Activated naive CD8-positive, alpha-beta T cell treated with anti-CD3 and anti-CD28 coated beads for 36 hours (primary cell): Measurements from ENCODE around the gene RACK1. TPM values are rescaled to one million over a fixed set of nuclear protein-coding genes. Genes with fewer than 3 reads are reported as not detected.
"Not testable (repeated sequence)": the region's sequence is repeated elsewhere in the genome, so short reads cannot be mapped to it uniquely, and the experiment has no call there.

Experiments
- DNase-seq: peaks from one replicate; pipeline ENCODE4 v3.0.0; 2021
- H3K27ac Mint-ChIP-seq: one replicate; pipeline ENCODE4 v1.8.0; 2022; ENCODE audit warnings: mild to moderate bottlenecking, moderate library complexity, mixed read lengths
- H3K27me3 Mint-ChIP-seq: one replicate; pipeline ENCODE4 v1.8.0; 2022; ENCODE audit warnings: mild to moderate bottlenecking, mixed read lengths
- H3K36me3 Mint-ChIP-seq: one replicate; pipeline ENCODE4 v1.8.0; 2021; ENCODE audit warnings: mild to moderate bottlenecking, mixed read lengths
- H3K4me1 Mint-ChIP-seq: one replicate; pipeline ENCODE4 v1.8.0; 2021; ENCODE audit warnings: mixed read lengths
- H3K4me3 Mint-ChIP-seq: one replicate; pipeline ENCODE4 v1.8.0; 2022; ENCODE audit warnings: mild to moderate bottlenecking, moderate library complexity, mixed read lengths
- H3K9me3 Mint-ChIP-seq: one replicate; pipeline ENCODE4 v1.8.0; 2022; ENCODE audit warnings: mixed read lengths
- total RNA-seq, 2 experiments: library from RNA; stranded (reverse); gene quantifications; one replicate each; pipeline ENCODE4 v1.2.3, GENCODE V29; 2021

The RACK1 gene
- total RNA-seq, 2 experiments from 2014 or later, result 2,517 to 2,594 TPM

- H3K4me3 Mint-ChIP-seq, result peak overlapping the region; percentile 83
- peaks cover 2% of the 10 kb centered on the region for H3K9me3 Mint-ChIP-seq
- peaks cover 8% of the 10 kb centered on the region for H3K27me3 Mint-ChIP-seq
- DNase-seq, result peak; percentile 26
- peaks cover 3% of the 10 kb centered on the region for H3K36me3 Mint-ChIP-seq
- H3K27ac Mint-ChIP-seq, result peak overlapping the region; percentile 78
- H3K4me1 Mint-ChIP-seq, result peaks cover 33% of the 10 kb centered on the region
Observed at GRCh38 chr5:181215997-181216989, 27.4 kb downstream of the RACK1 start.

GRCh38 chr5:181214249-181214648, 29.5 kb downstream of the RACK1 start:
- peaks cover 23% of the 10 kb centered on the region for H3K4me1 Mint-ChIP-seq
- not testable (repeated sequence) for H3K9me3 Mint-ChIP-seq, H3K4me3 Mint-ChIP-seq, H3K27me3 Mint-ChIP-seq, H3K36me3 Mint-ChIP-seq, DNase-seq, H3K27ac Mint-ChIP-seq

- Mint-ChIP-seq H3K9me3 (no peaks in the 10 kb centered on the region), H3K4me1 (peaks cover 19% of the 10 kb centered on the region), H3K27ac (no peak overlapping the region), H3K36me3 (no peaks in the 10 kb centered on the region), H3K4me3 (no peak overlapping the region), H3K27me3 (peaks cover under 1% of the 10 kb centered on the region)
- no peak for DNase-seq
Observed at GRCh38 chr5:181212934-181213333, 30.8 kb downstream of the RACK1 start.

DNA sequence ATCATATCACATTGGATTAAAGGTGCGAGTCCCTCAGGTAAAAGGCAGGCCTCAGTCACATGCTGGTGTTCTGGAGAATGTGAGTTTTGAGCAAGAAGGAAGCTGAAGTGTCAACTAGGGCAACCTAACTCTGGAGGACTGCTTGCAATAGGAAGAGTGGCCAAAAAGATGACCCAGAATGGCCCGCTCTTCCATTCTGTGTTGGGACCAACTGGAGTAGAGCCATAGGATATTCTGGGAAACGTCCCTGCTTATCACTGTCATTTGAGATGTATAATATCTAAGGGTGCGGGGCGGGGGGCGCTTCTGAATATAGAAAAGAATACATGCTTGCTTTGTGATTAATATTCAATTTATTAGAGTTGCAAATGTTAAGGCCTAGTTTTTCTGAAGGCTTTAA, 31.6 kb downstream of the RACK1 start:
- Mint-ChIP-seq H3K4me1 (peaks cover 22% of the 10 kb centered on the region), H3K9me3 (peaks cover 3% of the 10 kb centered on the region), H3K4me3 (no peak overlapping the region), H3K27me3 (peaks cover 6% of the 10 kb centered on the region), H3K36me3 (peaks cover 4% of the 10 kb centered on the region), H3K27ac (no peak overlapping the region)
- no peak for DNase-seq

- no peak for DNase-seq
- peaks cover 14% of the 10 kb centered on the region for H3K27me3 Mint-ChIP-seq
- H3K4me3 Mint-ChIP-seq, result no peak overlapping the region
- peaks cover 25% of the 10 kb centered on the region for H3K4me1 Mint-ChIP-seq
- no peak overlapping the region for H3K27ac Mint-ChIP-seq
- peaks cover 3% of the 10 kb centered on the region for H3K9me3 Mint-ChIP-seq
- peaks cover 8% of the 10 kb centered on the region for H3K36me3 Mint-ChIP-seq
Observed at GRCh38 chr5:181211208-181211607, 32.5 kb downstream of the RACK1 start.

GRCh38 chr5:181210698-181211097, 33.0 kb downstream of the RACK1 start:
- peaks cover 27% of the 10 kb centered on the region for H3K4me1 Mint-ChIP-seq
- H3K9me3 Mint-ChIP-seq, H3K27ac Mint-ChIP-seq, H3K4me3 Mint-ChIP-seq, DNase-seq, H3K36me3 Mint-ChIP-seq: not testable (repeated sequence)
- H3K27me3 Mint-ChIP-seq, result peaks cover 19% of the 10 kb centered on the region

GRCh38 chr5:181210148-181210547, 33.6 kb downstream of the RACK1 start:
- H3K27ac Mint-ChIP-seq, result not testable (repeated sequence)

GRCh38 chr5:181209006-181209405, 34.7 kb downstream of the RACK1 start:
- DNase-seq, H3K9me3 Mint-ChIP-seq, H3K36me3 Mint-ChIP-seq, H3K27ac Mint-ChIP-seq, H3K4me3 Mint-ChIP-seq: not testable (repeated sequence)
- peaks cover 30% of the 10 kb centered on the region for H3K4me1 Mint-ChIP-seq
- peaks cover 26% of the 10 kb centered on the region for H3K27me3 Mint-ChIP-seq

More at GRCh38 chr5:181210148-181210547, 33.6 kb downstream of the RACK1 start:
- peaks cover 23% of the 10 kb centered on the region for H3K27me3 Mint-ChIP-seq
- H3K9me3 Mint-ChIP-seq, DNase-seq, H3K4me3 Mint-ChIP-seq, H3K36me3 Mint-ChIP-seq: not testable (repeated sequence)
- H3K4me1 Mint-ChIP-seq, result peaks cover 30% of the 10 kb centered on the region

GRCh38 chr5:181207960-181208253, 35.8 kb downstream of the RACK1 start:
- peak overlapping the region; percentile 95 for H3K27ac Mint-ChIP-seq
- DNase-seq, result no peak
- peaks cover 30% of the 10 kb centered on the region for H3K4me1 Mint-ChIP-seq
- peak overlapping the region; percentile 89 for H3K4me3 Mint-ChIP-seq
- H3K36me3 Mint-ChIP-seq, result peaks cover 8% of the 10 kb centered on the region
- peaks cover 3% of the 10 kb centered on the region for H3K9me3 Mint-ChIP-seq
- H3K27me3 Mint-ChIP-seq, result peaks cover 34% of the 10 kb centered on the region

- peaks cover 30% of the 10 kb centered on the region for H3K4me1 Mint-ChIP-seq
- H3K4me3 Mint-ChIP-seq, result peak overlapping the region; percentile 89
- peak overlapping the region; percentile 95 for H3K27ac Mint-ChIP-seq
Observed at GRCh38 chr5:181207214-181207959, 36.3 kb downstream of the RACK1 start.

GRCh38 chr5:181205761-181206649, 37.7 kb downstream of the RACK1 start:
- peaks cover 3% of the 10 kb centered on the region for H3K9me3 Mint-ChIP-seq
- no peak for DNase-seq
- peaks cover 8% of the 10 kb centered on the region for H3K36me3 Mint-ChIP-seq
- H3K27me3 Mint-ChIP-seq, result peaks cover 34% of the 10 kb centered on the region
- H3K4me1 Mint-ChIP-seq, result peaks cover 24% of the 10 kb centered on the region
- peak overlapping the region; percentile 95 for H3K27ac Mint-ChIP-seq
- peak overlapping the region; percentile 89 for H3K4me3 Mint-ChIP-seq

More at GRCh38 chr5:181207214-181207959, 36.3 kb downstream of the RACK1 start:
- H3K36me3 Mint-ChIP-seq, result peaks cover 8% of the 10 kb centered on the region
- peaks cover 34% of the 10 kb centered on the region for H3K27me3 Mint-ChIP-seq
- peak; percentile 83 for DNase-seq
- peaks cover 3% of the 10 kb centered on the region for H3K9me3 Mint-ChIP-seq

DNA sequence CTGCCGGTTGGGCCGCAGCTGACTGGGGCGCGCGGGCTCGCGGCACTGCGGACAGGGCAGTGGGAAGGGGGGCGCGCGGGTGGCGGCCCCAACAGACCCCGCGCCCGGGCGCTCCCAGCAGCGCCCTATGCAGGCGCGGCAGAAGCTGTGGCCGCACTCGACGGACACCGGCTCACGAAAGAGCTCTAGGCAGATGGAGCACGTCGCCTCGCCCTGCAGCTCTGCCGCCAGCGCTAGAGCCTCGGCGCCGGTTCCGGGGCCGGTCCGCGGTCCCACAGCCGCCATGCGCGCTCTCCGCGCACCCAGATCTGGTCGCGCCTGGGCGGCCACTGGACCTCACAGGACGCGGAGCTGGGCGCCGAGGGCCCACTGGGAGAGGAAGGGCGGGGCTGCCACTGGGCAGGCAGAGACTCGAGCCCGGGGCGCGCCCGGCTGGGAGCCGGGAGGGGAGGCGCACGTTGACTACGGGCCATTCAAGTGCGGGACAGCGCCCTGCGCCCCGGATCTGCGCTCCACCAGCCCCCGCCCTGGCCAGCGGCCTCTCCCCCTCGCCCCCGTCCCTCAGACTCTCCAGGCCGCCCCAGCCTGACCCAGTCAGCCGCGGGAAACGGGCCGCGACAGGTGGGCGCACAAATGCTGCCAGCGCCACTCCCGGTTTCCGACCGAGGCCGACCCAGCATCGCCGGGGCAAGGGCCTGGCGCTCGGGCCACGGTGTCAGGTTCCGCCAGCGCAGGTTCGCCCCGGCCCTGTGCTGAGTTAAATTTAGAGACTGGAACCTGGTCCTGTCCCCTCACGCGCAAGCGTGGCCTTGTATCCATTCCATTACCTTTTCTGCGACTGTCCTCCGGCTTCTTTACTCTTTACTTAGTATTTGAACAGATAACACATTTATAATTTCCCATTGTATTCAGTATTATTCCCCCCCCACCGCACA, 38.6 kb downstream of the RACK1 start, which contains the start of gene TRIM7:
TSS of gene TRIM7 (minus strand) at position 371 of the 935 bp plus-strand sequence. CDS start at position 285, 86 bp downstream.
- Mint-ChIP-seq H3K27ac (peak within 1 kb of the TSS; percentile 9), H3K4me3 (peak within 1 kb of the TSS; percentile 89), H3K9me3 (peaks cover 3% of the 10 kb centered on the region), H3K4me1 (peaks cover 24% of the 10 kb centered on the region), H3K27me3 (peaks cover 34% of the 10 kb centered on the region), H3K36me3 (peaks cover 8% of the 10 kb centered on the region)
- peak; percentile 35 for DNase-seq

- peaks cover 8% of the 10 kb centered on the region for H3K36me3 Mint-ChIP-seq
Observed at GRCh38 chr5:181204113-181204825, 39.4 kb downstream of the RACK1 start.

More at GRCh38 chr5:181204113-181204825, 39.4 kb downstream of the RACK1 start:
- Mint-ChIP-seq H3K4me3 (peak overlapping the region; percentile 80), H3K9me3 (peaks cover 3% of the 10 kb centered on the region), H3K4me1 (peaks cover 24% of the 10 kb centered on the region), H3K27ac (no peak overlapping the region), H3K27me3 (peaks cover 34% of the 10 kb centered on the region)
- DNase-seq, result no peak
